GM21786 (cell line): ENCODE measurements around the gene FRG2B.
A peak's percentile ranks its signal among the peaks of the same experiment; 100 is the strongest.
"Not testable (repeated sequence)": the region's sequence is repeated elsewhere in the genome, so short reads cannot be mapped to it uniquely, and the experiment has no call there.

Experiments
- ATAC-seq: cut with Tn5 transposase; IDR thresholded peaks from one replicate; pipeline ENCODE4 v1.9.1; 2021; ENCODE audit not compliant: unreplicated experiment

The FRG2B gene

DNA sequence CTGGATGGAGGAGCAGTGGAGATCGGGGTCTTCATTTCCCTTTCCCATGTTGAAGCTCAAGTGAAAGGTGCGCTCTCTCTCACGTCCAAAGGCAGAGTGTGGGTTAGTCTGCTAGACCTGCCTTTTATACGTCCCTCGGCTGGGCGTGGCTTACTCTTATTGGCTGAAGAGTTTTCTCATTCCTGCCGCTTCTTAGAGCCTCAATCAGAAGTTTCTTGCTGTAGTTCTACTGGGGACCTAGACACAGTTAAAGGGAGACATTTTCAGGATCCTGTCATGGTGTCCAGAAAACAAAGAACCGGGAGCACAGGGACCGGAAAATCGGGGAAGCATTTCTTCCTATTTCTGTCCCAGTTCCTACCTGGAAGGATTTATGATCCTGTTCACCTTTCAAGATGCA is at the start of gene FRG2B:
TSS of gene FRG2B (minus strand) at position 101 of the 400 bp plus-strand sequence. CDS start at position 48, 53 bp downstream.
- ATAC-seq = not testable (repeated sequence)

DNA sequence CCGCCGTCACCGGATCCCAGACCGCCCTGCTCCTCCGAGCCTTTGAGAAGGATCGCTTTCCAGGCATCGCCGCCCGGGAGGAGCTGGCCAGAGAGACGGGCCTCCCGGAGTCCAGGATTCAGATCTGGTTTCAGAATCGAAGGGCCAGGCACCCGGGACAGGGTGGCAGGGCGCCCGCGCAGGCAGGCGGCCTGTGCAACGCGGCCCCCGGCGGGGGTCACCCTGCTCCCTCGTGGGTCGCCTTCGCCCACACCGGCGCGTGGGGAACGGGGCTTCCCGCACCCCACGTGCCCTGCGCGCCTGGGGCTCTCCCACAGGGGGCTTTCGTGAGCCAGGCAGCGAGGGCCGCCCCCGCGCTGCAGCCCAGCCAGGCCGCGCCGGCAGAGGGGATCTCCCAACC is 40.9 kb upstream of the FRG2B start:
- not testable (repeated sequence) for ATAC-seq

DNA sequence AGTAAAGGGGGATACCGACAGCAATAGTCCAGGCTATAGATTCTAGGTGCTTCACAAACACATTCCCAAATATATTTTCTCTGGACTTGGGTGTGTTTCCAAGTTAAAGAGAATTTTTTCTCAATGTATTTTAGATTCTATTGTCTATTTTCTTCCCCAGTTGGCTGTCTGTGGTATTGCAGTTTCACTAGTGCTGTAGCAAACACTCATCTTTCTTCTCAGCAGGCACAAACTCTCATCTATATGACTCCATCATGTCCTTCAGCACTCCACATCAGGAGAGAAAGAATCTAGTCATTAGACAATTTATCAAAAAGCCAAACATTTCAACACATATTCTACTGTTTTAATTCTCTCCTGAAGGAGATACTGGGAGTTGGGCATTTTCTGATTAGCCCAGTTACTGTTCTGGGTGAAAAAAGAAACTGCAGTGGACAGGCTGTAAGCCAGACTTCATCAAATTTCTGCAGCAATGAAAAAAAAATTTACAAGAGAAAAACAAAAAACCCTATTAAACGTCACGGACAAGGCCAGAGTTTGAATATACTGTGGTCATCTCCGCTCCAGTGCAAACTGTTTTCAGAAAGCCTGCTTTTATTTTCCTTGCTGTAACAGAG is 37.1 kb upstream of the FRG2B start:
- ATAC-seq = not testable (repeated sequence)

- not testable (repeated sequence) for ATAC-seq
Observed at GRCh38 chr10:133661122-133661521, 34.5 kb upstream of the FRG2B start.

DNA sequence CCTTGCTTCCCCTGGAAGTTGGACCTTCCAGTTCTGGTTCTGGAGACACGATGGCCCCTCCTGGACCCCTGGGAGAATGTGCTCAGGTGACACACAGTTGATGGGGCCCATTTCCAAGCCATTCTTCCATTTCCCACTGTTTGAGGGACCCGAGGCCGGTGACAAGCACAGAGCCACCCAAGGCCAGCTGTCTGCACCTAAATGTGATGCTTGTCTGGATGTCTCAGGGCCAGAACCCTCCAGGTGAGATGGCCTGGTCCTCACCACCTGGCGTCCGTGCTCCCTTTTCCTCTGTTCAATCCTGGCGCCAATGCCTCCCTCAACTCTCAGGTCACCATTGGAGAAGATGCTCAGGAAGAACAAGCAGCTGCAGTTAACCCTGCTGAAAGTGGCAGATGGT is 33.9 kb upstream of the FRG2B start:
- ATAC-seq = not testable (repeated sequence)

DNA sequence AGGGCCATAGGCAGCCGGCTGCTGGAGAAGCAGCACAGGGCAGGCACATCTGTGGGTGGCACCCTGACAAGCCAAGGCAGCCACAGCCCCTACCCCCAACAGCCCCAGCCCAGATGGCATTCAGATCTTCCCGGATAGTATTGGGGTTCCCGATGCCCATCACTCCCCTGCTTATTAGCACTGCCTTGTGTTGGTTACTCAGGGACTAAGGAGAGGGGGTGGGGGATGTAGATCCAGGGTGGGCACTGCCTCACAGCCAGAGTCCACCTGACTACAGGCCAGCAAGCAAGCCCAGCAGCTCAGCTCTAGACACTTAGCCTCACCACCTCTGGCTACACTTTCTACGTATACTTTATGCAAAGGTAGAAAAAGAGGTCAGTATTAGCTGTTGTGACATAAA is 30.7 kb upstream of the FRG2B start:
- ATAC-seq = not testable (repeated sequence)

- ATAC-seq = not testable (repeated sequence)
Observed at GRCh38 chr10:133648872-133649455, 22.4 kb upstream of the FRG2B start.

GRCh38 chr10:133647075-133647748 is 20.6 kb upstream of the FRG2B start:
- ATAC-seq = peak; percentile 95

- ATAC-seq = not testable (repeated sequence)
Observed at GRCh38 chr10:133637846-133638235, 11.2 kb upstream of the FRG2B start.

- not testable (repeated sequence) for ATAC-seq
Observed at GRCh38 chr10:133637202-133637845, 10.7 kb upstream of the FRG2B start.

DNA sequence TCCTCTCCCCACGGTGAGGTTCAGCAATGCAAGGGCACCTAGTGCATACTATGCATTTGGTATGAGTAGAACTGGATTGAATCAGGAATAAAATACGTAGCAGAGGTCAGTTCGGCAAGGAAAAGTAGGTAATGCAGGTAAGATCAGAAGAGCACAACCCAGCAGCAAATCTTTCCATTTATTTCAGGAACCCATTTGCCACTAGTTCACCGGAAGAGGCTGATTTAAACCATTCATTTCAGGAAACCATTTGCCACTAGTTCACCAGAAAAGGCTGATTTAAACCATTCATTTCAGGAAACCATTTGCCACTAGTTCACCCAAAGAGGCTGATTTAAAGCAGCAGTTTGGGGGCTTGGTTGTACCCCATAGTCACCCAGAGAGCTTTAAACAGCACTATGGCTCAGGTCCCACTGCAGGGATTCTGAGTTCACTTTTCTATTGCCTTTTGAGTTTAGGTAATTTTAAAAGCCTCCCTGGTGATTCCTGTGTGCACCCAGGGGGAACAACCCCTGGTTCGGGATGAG is 4.2 kb upstream of the FRG2B start:
- not testable (repeated sequence) for ATAC-seq

DNA sequence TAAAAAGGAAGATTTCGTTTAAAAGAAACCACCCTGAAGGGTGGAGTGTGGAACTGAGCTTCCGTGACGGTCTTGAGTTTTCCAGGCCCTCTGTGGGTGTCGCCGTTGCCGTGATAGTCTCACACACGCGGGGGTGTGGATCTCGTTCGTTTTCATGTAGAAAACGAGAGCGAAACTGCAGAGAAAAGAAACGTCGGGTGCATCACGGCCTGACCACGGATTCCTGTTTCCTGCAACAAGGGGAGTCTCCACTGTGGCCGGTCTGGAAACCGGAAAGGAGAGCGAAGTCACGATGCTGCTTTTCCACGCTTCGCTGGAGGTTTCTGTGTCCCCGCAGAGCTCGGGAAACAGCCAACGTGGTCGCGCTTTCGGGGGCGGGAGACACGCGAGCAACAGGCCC is 4.1 kb downstream of the FRG2B start:
- ATAC-seq = not testable (repeated sequence)

GRCh38 chr10:133618851-133619250 is 7.7 kb downstream of the FRG2B start:
- ATAC-seq = no peak

GRCh38 chr10:133617196-133617595 is 9.4 kb downstream of the FRG2B start:
- no peak for ATAC-seq

- no peak for ATAC-seq
Observed at GRCh38 chr10:133616371-133617130, 10.0 kb downstream of the FRG2B start.

GRCh38 chr10:133614830-133615580 is 11.6 kb downstream of the FRG2B start:
- ATAC-seq = no peak

GRCh38 chr10:133613699-133614098 is 12.9 kb downstream of the FRG2B start:
- no peak for ATAC-seq

DNA sequence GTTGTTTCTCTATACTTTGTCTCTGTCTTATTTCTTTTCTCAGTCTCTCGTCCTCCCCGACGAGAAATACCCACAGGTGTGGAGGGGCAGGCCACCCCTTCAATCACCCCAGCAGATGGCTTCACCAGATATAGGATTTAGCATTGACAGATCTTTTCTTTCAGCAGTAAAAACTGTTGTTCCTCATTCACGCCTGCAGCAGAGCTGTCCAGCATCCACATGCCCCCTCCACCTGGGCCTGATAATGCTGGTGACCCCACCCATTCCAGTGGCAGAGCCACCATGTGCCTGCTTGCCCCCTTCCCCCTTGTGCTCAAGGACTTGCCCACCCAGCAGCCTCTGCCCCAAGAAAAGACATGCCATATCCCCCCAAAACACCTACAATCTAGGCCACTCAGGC is 15.5 kb downstream of the FRG2B start:
- no peak for ATAC-seq

GRCh38 chr10:133608855-133609254 is 17.7 kb downstream of the FRG2B start:
- ATAC-seq = no peak

- ATAC-seq = not testable (repeated sequence)
Observed at GRCh38 chr10:133603434-133603833, 23.2 kb downstream of the FRG2B start.
